NCI-H526 treated with DMSO at 0.1 percent for 48 hours (cell line): ENCODE data around the gene KCNJ9.
"Not testable (repeated sequence)": the region's sequence is repeated elsewhere in the genome, so short reads cannot be mapped to it uniquely, and the experiment has no call there.

Source experiments
- DNase-seq: peaks from one replicate; lab custom pipeline; 2025; lab: John Stamatoyannopoulos, UW

The KCNJ9 gene

GRCh38 chr1:160081261-160081936 is at the start of gene KCNJ9:
Gene KCNJ9, plus strand, starts transcription at chr1:160081538. Its CDS starts 2,493 bp downstream, at chr1:160084031.
- no peak for DNase-seq

- DNase-seq: peak; percentile 68
Observed at GRCh38 chr1:160032165-160032820, 49.0 kb upstream of the KCNJ9 start.

DNA sequence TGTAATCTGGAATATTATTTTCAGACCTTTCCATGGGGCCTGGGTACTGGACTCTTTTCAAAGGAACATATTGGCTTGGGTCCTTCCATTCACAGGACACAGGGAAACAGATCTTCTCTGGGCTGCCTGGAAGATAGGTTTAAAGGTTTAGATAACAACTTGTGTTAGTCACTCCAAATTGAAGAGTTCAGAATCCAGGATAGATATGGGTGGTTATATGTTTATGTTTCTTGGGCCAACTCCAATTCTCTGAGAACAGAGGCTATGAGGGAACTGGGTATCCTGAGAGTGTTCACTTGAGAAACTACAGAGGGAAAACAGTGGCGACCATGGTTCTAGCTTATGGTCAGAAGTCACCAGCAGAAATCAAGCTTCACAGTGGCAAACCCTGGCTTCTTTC is 40.9 kb upstream of the KCNJ9 start:
- no peak for DNase-seq

DNA sequence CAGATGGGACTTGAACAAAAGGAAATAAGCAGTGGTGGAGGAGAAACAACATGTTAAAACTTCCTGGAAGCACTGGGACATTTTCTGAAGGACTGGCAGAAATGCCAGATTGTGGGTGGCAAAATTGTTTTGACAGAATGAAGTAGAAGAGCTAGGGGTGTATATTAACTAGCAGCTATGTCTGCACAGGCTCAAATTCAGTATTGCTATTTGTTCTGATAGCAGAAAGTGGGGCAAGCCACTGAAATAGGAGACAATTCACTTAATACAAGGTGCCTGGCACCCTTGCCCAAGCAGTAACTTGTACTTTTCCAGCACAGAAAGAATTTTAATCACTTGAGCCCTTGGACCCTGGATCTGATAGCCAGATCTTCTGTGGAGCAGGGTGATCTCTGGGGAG is 37.8 kb upstream of the KCNJ9 start:
- DNase-seq: no peak

DNA sequence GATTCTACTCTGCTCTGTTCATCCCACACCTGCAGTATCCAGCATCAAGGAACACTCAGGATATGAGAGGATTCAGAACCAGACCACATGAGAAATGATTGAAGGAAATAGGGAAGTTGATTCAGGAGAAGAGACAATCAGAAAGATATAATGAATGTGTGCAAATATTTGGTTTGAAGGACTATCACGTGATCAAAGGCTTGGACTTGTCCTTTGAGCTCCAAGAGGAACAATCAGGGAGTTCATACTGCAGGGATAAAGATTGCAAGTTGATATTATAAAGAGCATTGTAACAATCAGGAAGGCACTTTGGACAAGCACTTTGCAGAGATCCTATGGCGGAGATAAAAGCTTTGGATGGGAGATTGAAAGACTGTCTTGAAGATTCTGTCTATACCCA is 35.7 kb upstream of the KCNJ9 start:
- no peak for DNase-seq

DNA sequence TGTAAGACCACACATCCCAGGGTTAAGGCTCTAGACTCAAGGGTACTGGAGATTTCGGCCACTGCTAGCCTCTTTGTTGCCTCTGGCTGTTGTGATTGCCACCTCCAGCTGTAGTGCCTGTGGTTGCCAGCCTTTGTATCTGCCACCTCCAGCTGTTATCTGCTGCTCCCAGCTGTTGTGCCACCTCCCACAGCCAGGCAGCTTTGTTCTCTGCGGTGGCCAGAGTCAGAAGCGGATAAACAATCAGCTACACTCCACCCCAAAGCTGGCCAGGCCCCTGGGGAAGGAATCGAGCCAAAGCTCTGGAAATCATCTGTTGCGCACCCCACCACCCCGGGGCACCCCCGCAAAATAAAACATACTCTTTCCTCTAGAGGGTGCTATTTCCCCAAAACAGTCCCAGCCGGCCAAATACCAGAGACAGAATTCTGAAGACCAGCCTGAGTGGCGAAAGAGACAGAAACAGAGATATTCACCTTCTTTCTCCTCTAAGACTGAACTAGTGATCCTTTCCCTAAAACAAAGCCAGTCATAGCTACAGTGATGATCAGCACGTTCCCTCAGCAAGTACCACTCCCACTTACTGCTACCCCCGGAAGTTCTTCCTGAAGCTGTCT is 34.7 kb upstream of the KCNJ9 start:
- peak; percentile 34 for DNase-seq

- no peak for DNase-seq
Observed at GRCh38 chr1:160047111-160047991, 34.0 kb upstream of the KCNJ9 start.

DNA sequence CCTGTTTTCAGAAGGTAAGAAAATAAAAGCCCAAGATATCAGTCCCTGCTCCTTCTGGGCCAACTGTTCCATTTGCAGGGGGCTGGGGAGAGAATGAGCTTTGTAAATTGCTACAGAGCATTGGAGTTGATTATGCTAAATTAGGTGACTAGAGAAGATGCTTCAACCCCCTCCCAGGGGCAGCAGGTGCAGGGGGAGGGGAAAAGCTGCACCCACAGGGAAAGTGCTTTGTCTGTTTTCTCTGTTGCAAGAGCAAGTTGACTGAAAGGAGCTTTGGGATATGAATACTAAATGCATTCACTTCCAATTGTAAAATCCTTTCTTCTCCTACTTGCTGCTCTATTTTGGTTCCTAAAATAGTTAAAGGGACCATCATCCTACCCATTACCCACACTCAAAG is 33.0 kb upstream of the KCNJ9 start:
- no peak for DNase-seq

GRCh38 chr1:160049101-160049500 is 32.2 kb upstream of the KCNJ9 start:
- no peak for DNase-seq

- not testable (repeated sequence) for DNase-seq
Observed at GRCh38 chr1:160050182-160050581, 31.2 kb upstream of the KCNJ9 start.

- DNase-seq: no peak
Observed at GRCh38 chr1:160050619-160051018, 30.7 kb upstream of the KCNJ9 start.

GRCh38 chr1:160052936-160053335 is 28.4 kb upstream of the KCNJ9 start:
- no peak for DNase-seq

GRCh38 chr1:160053548-160054365 is 27.6 kb upstream of the KCNJ9 start:
- DNase-seq: no peak

DNA sequence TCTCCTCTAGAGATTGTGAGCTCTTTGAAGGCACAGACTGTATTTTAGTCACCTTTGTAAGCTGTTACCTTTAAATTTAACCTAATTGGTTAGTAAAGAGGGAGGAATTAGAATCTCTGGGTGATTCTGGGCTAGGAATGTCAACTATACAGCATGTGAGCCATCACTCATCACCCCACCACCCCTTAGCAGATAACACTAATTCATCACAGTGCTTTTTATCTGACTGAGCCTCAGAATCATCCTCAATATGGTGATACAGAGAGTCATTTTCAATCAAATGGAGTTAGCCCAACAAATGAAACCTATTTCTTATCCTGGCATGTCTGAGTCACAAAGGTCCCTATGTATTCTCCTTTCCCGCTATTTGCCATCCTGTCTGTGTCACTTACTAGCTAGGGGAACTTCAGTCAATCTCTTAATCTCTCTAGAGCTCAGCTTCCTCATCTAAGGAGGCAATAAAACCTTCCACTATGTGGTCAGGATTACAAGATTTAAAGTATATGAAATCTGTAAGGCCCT is 24.6 kb upstream of the KCNJ9 start:
- DNase-seq: no peak

DNA sequence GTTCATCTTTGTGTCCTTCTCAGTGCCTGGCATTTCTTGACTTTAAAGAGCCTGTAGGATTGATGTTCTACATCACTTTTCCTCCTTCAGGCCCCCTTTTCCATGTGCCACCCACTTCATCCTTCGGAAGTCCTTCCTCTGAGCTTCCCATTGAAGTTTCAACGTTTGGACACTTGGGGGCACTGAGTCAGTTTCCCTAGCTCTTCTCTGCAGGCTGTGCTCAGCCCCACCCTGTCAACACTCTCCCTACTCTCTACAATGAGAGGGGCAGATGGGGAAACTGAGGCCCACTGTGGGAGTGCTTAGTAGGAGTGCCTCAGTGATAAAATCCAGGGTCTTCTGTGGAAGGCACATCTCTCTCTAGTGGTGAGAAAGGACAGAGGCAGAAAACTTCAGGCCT is 23.3 kb upstream of the KCNJ9 start:
- DNase-seq: no peak

DNA sequence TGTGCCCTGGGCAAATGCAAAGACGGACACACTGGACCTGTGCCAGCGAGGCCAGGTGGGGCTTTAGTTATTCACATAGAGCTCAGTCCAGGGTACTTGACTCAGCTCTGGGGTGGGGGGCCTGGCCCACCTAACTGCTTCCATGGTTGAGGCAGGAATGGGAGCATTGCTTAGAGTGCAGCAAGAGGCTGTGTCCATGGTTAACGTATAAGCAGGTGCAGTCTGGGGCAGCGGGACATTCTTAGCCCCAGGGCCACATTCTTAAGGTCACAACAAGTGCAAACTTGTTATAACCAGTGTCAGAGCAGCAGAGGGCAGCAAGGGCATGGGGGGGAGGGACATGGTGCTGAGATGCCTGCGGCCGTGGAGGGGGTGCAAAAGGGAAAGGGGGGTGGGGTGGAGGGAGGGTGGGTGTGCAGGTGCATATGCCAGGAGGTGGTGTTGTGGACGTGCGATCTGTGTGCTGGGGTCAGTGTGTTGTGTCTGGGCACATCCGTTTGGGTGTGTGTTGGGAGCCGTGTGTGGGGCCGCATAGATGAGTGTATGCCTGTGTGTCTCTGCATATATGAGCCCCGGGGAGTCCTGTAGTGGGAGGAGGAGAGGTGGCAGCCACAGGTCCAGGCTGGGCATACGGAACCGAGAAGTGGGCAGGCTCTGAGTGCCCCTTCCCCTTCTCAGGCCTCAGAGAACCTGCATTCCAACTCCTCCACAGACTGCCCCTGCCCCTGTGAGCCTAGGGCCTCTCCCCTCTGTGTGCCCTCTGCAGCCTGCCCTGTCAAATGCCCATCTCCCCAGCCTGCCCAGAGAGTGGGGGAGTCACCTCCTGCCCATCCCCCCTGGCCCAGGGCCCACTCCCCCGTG is 19.7 kb upstream of the KCNJ9 start:
- no peak for DNase-seq

DNA sequence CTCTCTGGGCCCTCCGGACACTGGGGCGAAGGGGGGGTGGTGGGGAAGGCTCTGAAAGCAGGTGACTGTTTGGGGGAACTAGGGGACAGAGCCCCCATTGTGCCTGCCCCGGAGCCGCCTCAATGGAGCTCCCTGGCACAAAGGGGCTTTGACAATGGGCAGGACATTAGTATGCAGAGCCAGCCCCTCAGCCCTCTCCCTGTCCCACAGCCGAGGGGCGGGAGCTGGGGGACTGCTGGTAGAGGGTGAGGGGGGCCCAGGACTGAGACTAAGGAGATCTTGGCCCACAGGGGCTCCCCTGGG is 19.2 kb upstream of the KCNJ9 start:
- DNase-seq: no peak

DNA sequence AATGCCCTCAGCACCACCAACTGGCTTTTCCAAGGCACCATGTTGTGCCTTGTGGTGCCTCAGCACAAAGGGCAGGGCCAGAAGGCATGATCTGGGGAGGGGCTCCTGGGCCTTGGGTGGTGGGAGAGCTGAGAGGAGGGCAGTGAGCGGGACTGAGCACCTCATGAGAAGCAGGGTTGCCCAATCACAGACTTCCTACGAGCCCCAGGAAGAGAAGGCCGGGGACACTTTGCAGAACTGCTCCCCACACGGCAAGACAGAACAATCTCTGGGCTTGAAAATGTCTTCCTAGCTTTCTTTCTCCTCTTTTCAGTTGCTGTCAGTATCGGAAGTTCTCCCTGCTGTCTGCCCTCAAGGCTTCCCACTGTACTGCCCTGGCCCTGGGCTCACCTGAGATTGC is 18.2 kb upstream of the KCNJ9 start:
- no peak for DNase-seq

DNA sequence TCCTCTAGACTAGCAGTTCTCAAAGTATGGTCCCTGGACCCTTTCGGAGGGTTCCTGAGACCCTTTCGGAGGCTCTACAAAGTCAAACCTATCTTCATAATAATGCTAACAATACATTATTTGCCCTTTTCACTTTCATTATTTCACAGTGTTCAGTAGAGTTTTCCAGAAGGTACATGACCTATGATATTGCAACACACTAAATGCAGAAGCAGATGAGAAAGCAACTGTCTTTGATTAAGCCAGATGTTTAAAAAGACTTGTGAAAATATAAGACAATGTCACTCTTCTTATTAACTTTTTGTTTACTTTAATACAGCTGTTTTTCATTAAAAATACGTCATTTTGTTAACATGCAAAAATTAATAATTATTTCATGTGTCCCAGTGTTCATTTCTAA is 17.2 kb upstream of the KCNJ9 start:
- DNase-seq: no peak

GRCh38 chr1:160064746-160065145 is 16.6 kb upstream of the KCNJ9 start:
- no peak for DNase-seq
